ENCODE data around the gene PDZD11.

The PDZD11 gene

GRCh38 chrX:70322784-70323183 is 33.1 kb upstream of the PDZD11 start:
- TF ChIP-seq CTCF (IDR thresholded peaks at IDR 0.05; ENCODE audit: extremely low read depth, missing control alignments), result no peak
- no peak for DNase-seq (ENCODE audit: low spot score)

GRCh38 chrX:70313503-70313902 is 23.8 kb upstream of the PDZD11 start:
- TF ChIP-seq CTCF (IDR thresholded peaks at IDR 0.05; ENCODE audit: extremely low read depth, missing control alignments), result no peak
- no peak for DNase-seq (ENCODE audit: low spot score)

GRCh38 chrX:70301716-70302115 is 12.0 kb upstream of the PDZD11 start:
- TF ChIP-seq CTCF (IDR thresholded peaks at IDR 0.05; ENCODE audit: extremely low read depth, missing control alignments), result no peak
- no peak for DNase-seq (ENCODE audit: low spot score)

GRCh38 chrX:70293621-70294020 is 3.9 kb upstream of the PDZD11 start:
- no peak for DNase-seq (ENCODE audit: low spot score)
- no peak for TF ChIP-seq CTCF (IDR thresholded peaks at IDR 0.05; ENCODE audit: extremely low read depth, missing control alignments)

- TF ChIP-seq CTCF (IDR thresholded peaks at IDR 0.05; ENCODE audit: extremely low read depth, missing control alignments), result no peak
- DNase-seq (ENCODE audit: low spot score), result no peak
These were observed 3.1 kb upstream of the PDZD11 start for GRCh38 chrX:70292788-70293187.

GRCh38 chrX:70289168-70289792 is 447 bp downstream of the PDZD11 start:
- no peak for TF ChIP-seq CTCF (IDR thresholded peaks at IDR 0.05; ENCODE audit: extremely low read depth, missing control alignments)
- DNase-seq (ENCODE audit: low spot score), result no peak

- no peak for DNase-seq (ENCODE audit: low spot score)
- TF ChIP-seq CTCF (IDR thresholded peaks at IDR 0.05; ENCODE audit: extremely low read depth, missing control alignments), result no peak
These were observed 7.8 kb downstream of the PDZD11 start, which contains the start of gene RAB41 for GRCh38 chrX:70281951-70282350. Gene RAB41 (plus strand): TSS chrX:70282172. CDS start chrX:70282218, 46 bp downstream.

All from GM20000 (cell line).